Breast epithelium (tissue), 4 donors: ENCODE measurements around the gene MTSS2. TPM values are rescaled to one million over a fixed set of nuclear protein-coding genes. Genes with fewer than 3 reads are reported as not detected.
A peak's percentile ranks its signal among the peaks of the same experiment; 100 is the strongest.

Experiments
- DNase-seq, 2 donors: peaks; one replicate each; pipeline ENCODE4 v3.0.0-alpha.2; 2019; ENCODE audit warnings: low spot score in 2 of 2
- H3K27ac ChIP-seq, 2 donors: fragments of 200-600 bp; sonication (generic) in 1 of 2; one replicate each; pipeline ENCODE4 v1.5.1; 2016 to 2019; ENCODE audit warnings: mild to moderate bottlenecking in 1 of 2
- H3K27me3 ChIP-seq, 2 donors: fragments of 200-600 bp; sonication (generic) in 1 of 2; one replicate each; pipeline versions ENCODE4 v1.5.1 to v1.6.0; 2017 to 2019; ENCODE audit warnings: control low read depth in 1 of 2, mild to moderate bottlenecking in 1 of 2
- H3K36me3 ChIP-seq: fragments of 200-600 bp; one replicate; pipeline ENCODE4 v1.5.1; 2019
- H3K4me1 ChIP-seq, 2 donors: fragments of 200-600 bp; sonication (generic); one replicate each; pipeline ENCODE4 v1.5.1; 2016 to 2019; ENCODE audit warnings: control low read depth in 1 of 2
- H3K4me3 ChIP-seq, 3 donors: fragments of 200-600 bp; sonication (generic); 1 replicate in 2 of 3; 2 replicates in 1 of 3; pipeline ENCODE4 v1.5.1; 2016 to 2019; ENCODE audit warnings: mild to moderate bottlenecking in 3 of 3, moderate library complexity in 2 of 3
- H3K9me3 ChIP-seq, 2 donors: fragments of 200-600 bp; sonication (generic) in 1 of 2; one replicate each; pipeline ENCODE4 v1.5.1; 2016 to 2019; ENCODE audit warnings: control low read depth in 1 of 2
- POLR2A ChIP-seq: fragments of 450-650 bp; IDR thresholded peaks from one replicate; pipeline ENCODE4 v1.6.1; 2016; ENCODE audit warnings: antibody characterized with exemption, mild to moderate bottlenecking, moderate library complexity
- POLR2AphosphoS5 ChIP-seq, 3 donors: sonication (generic); formaldehyde crosslinking; IDR thresholded peaks; one replicate each; pipeline ENCODE4 v1.6.1; 2017; ENCODE audit warnings: antibody characterized with exemption in 3 of 3
- intact Hi-C: fragments of 100-400 bp; cut with DNase I; formaldehyde crosslinking; loops from one replicate; pipeline ENCODE4 v1.15.1; 2023; ENCODE audit warnings: low total_unique reads
- total RNA-seq, 3 donors: library from RNA; depleted of rRNA; stranded (reverse); fragments of >200 nt; gene quantifications; one replicate each; pipeline ENCODE4 v1.1.0, GENCODE V29; 2016
- TF ChIP-seq, protein P1 (sequence below), 3 donors: fragments of 450-650 bp; IDR thresholded peaks; one replicate each; pipeline ENCODE4 v1.5.1; 2016 to 2017; ENCODE audit warnings: antibody characterized with exemption in 3 of 3, mild to moderate bottlenecking in 3 of 3, moderate library complexity in 3 of 3

MTSS2 gene
- total RNA-seq, 3 donors from 2014 or later: 9.4 to 28.8 (median 22.8) TPM

DNA sequence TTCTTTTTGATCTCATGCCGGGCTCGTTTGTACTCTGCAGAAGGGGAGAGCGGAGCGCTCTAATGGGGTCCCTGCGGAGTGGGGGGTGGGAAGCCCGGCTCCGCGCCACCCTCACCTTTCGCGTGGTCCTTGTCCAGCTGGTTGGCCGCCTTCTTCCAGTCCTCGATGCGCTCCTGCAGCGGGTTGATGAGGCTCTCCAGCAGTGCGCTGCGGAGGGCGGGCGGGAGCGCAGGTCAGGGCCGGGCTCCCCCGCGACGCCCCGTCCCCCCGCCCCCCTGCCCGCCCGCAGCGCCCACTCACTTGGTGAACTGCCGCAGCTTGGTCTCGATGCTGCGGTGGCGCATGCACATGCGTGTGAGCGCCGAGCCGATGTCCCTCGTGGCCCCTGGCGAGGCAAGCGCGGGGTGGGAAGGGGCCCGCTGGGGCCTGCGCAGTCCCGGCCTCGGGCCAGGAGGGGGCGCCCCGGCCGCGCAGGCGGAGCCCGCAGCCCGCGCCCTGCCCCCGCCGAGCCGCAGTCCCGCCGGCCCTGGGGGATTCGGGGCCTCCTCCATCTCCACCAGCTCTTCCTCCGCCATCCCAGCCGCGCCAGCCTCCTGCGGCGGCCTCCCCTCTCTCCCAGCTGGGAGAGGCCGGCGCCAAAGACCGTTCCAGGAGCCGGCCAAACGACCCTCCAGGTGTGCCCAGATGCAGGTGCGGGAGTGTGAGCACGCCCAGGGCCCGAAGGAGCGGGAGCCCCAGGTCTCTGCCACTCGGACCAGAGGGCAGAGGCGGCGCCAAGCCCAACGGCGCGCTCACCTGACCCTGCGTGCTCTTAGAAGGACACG, 6.0 kb downstream of the MTSS2 start:
- no peaks in the 10 kb centered on the region for H3K27me3 ChIP-seq
- DNase-seq: no peak
- H3K4me3 ChIP-seq: peak overlapping the region in 1 of 3 donors; percentile 54
- H3K27ac ChIP-seq: peak overlapping the region; percentile 85 to 93
- no peaks in the 10 kb centered on the region for H3K36me3 ChIP-seq
- intact Hi-C loops: loop anchor here (5.0 kb wide), 2 partner anchors 57 to 92 kb away; no protein-coding TSS in a partner anchor
- TF ChIP-seq POLR2A: no peak
- no peak for TF ChIP-seq POLR2AphosphoS5 (IDR thresholded peaks at IDR 0.05)
- TF ChIP-seq, protein P1, sequence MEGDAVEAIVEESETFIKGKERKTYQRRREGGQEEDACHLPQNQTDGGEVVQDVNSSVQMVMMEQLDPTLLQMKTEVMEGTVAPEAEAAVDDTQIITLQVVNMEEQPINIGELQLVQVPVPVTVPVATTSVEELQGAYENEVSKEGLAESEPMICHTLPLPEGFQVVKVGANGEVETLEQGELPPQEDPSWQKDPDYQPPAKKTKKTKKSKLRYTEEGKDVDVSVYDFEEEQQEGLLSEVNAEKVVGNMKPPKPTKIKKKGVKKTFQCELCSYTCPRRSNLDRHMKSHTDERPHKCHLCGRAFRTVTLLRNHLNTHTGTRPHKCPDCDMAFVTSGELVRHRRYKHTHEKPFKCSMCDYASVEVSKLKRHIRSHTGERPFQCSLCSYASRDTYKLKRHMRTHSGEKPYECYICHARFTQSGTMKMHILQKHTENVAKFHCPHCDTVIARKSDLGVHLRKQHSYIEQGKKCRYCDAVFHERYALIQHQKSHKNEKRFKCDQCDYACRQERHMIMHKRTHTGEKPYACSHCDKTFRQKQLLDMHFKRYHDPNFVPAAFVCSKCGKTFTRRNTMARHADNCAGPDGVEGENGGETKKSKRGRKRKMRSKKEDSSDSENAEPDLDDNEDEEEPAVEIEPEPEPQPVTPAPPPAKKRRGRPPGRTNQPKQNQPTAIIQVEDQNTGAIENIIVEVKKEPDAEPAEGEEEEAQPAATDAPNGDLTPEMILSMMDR (IDR thresholded peaks at IDR 0.05): peak in 1 of 3 donors; percentile 47
- H3K4me1 ChIP-seq: peaks cover 13 to 47% of the 10 kb centered on the region in 2 donors
- H3K9me3 ChIP-seq: no peaks in the 10 kb centered on the region

DNA sequence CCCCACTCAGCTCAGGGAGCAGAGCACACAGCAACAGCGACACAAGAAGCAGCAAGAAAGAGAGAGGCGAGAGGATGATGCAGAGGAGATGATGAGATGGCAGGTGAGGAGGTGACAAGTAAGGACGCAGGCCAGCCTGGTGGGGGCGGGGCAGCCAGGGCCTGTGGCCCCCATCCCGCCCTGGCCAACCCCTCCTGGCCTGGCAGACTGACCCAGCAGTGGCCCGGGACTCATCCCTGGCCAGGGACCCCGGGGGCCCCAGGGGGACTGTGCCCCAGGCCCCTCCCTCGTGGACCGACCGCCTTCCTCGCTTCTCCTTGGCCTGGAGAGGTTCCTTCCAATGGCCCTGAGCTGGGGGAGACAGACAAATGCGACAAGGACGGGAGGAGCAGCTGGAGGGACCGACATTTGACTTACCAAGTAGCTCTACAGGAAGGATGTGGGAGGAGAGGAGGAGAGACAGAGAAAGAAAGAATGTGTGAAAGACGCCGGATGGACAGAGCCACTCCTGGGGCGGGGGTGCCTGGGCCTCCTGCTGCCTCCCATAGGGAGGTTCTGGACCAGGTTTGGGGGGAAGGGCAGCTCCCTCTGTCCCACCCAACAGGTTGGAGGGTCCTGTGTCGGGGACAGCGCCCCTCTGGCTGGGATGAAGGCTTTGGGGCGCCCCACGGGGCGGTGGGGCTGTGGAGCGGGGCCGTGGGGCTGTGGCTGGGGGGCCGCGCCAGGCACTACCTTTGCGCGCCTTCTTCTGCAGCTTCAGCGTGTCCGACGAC, 6.8 kb downstream of the MTSS2 start:
- peaks cover 13 to 39% of the 10 kb centered on the region in 2 donors for H3K4me1 ChIP-seq
- no peaks in the 10 kb centered on the region for H3K27me3 ChIP-seq
- TF ChIP-seq POLR2A: no peak
- no peak for DNase-seq
- peak overlapping the region; percentile 21 to 93 for H3K27ac ChIP-seq
- intact Hi-C loops: no loop called here
- H3K9me3 ChIP-seq: no peaks in the 10 kb centered on the region
- H3K36me3 ChIP-seq: no peaks in the 10 kb centered on the region
- H3K4me3 ChIP-seq: no peak overlapping the region

DNA sequence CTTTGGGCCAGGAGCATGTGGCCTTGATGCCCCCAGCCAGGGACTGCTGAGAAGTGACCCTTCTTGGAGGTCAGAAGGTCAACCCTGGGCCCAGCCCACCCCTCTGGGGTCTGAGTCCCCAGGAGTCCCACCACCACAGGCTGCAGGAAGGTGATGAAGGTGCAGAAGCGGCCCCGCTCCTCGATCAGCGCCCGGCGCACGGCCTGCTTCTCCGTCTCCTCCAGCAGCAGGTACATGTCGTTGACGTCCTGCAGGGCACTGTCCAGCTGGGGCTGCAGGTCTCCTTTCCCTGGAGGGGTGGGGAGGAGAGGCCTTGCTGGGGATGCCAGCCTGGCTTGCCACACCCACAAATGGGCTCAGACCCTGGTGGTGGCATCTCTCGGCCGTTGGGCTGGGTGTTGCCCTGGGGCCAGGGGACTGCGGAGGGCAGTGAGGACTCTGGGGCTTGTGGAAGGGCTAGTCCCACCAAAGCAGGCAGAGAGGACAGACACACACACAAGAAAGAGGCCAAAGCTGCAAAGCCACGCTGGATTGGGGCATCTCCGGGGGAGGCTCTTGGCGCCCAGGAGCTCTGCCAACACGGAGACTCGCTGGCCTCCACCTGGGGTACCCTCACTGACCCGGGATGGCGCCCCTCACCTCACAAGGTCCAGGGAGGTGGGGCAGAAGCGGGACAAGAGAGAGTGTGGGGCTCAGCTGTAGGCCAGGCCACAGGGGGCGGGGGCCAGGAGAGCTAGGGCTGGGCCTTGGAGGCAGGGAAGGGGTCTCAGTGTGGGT, 7.5 kb downstream of the MTSS2 start:
- Histone ChIP-seq H3K27me3 (no peaks in the 10 kb centered on the region), H3K4me1 (peaks cover 12 to 31% of the 10 kb centered on the region in 2 donors), H3K36me3 (no peaks in the 10 kb centered on the region), H3K4me3 (no peak overlapping the region), H3K27ac (peak overlapping the region; percentile 21 to 93), H3K9me3 (no peaks in the 10 kb centered on the region)
- no peak for DNase-seq
- intact Hi-C loops: no loop called here
- TF ChIP-seq POLR2AphosphoS5 (IDR thresholded peaks at IDR 0.05): no peak
- no peak for TF ChIP-seq POLR2A
- TF ChIP-seq, protein P1 (IDR thresholded peaks at IDR 0.05): no peak

DNA sequence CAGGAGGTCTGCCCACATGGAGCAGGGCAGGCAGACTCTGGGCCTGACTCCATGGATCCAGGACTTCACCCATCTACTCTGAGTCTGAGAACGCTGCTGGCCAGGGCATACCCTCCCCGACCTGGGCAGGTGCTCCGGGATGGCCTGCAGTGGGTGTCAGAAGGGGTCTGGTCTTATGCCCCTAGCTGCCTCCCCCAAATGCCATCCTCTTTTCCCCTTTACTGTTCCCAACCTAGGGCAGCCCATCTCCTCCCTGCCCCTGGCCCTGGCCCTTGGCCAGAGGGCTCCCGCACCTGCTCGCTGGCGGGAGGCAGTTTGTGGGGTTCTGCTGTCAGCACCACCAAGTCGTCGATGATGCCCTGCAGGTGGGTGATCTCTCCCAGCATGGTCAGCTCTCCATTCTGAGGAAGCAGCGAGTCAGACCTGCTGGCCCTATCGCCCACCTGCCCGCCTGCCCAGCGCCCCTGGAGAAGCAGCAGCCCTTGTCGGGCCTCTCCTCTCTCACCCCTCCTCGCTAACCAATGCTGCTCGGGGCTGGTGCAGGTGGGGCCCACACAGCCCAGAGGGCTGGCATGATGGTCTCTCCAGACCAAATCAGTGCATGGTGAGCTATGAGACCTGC, 8.2 kb downstream of the MTSS2 start:
- H3K4me3 ChIP-seq: no peak overlapping the region
- H3K27ac ChIP-seq: no peak overlapping the region
- no peak for DNase-seq
- H3K27me3 ChIP-seq: no peaks in the 10 kb centered on the region
- peaks cover 9 to 24% of the 10 kb centered on the region in 2 donors for H3K4me1 ChIP-seq
- TF ChIP-seq POLR2AphosphoS5 (IDR thresholded peaks at IDR 0.05) (no peak), POLR2A (no peak)
- TF ChIP-seq, protein P1 (IDR thresholded peaks at IDR 0.05): no peak
- H3K36me3 ChIP-seq: no peaks in the 10 kb centered on the region
- intact Hi-C loops: no loop called here
- H3K9me3 ChIP-seq: no peaks in the 10 kb centered on the region
